ENCODE data around the gene KIAA1755. TPM values are rescaled to one million over a fixed set of nuclear protein-coding genes. Genes with fewer than 3 reads are reported as not detected.

KIAA1755 gene, protein sequence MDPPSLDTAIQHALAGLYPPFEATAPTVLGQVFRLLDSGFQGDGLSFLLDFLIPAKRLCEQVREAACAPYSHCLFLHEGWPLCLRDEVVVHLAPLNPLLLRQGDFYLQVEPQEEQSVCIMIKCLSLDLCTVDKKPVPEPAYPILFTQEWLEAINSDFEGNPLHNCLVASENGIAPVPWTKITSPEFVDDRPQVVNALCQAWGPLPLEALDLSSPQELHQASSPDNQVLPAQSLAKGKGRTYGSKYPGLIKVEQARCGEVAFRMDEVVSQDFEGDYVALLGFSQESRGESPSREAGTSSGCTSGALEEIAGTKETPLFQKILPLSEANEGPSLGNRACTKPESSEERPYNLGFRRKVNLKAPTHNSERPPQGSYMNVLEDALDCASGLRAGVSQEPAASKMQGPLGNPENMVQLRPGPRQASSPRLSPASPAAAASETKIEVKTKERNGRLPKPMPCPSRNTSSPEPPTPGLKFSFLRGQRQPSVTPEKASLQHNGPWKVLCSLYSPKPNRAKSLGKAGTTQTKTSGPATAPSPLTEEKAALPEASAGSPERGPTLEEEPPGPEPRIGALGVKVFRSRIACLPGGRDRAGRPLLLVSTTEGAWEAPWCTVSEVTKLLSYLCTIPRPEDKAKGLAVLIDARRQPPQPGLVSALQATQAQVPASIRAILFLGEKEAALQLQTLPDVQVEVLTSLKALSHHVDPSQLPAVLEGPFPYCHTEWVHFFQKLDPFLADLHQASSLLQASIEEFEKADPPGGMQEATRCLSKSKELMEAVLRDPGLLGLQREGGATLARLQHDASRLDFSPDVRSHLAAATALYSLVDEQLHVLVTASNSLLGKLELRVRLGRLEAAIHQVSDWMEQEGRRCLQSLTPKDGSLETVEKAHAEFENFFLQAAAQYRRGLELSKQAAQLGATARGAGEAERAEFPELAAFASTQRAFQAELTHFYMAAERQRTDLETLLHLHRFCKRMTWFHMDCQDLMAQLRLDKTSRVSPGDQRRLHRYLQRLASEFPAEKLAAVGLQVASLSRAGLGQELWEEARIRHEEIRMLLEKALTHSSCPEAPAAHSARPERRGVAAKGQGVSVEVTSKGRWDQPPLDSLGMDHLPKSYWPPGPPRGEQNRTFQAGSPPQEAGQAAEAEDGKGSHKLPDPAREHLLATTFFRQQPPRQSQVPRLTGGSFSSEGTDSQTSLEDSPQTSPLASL
- 1 to 10 TPM; 3.1 to 4.2 TPM for total RNA-seq

DNA sequence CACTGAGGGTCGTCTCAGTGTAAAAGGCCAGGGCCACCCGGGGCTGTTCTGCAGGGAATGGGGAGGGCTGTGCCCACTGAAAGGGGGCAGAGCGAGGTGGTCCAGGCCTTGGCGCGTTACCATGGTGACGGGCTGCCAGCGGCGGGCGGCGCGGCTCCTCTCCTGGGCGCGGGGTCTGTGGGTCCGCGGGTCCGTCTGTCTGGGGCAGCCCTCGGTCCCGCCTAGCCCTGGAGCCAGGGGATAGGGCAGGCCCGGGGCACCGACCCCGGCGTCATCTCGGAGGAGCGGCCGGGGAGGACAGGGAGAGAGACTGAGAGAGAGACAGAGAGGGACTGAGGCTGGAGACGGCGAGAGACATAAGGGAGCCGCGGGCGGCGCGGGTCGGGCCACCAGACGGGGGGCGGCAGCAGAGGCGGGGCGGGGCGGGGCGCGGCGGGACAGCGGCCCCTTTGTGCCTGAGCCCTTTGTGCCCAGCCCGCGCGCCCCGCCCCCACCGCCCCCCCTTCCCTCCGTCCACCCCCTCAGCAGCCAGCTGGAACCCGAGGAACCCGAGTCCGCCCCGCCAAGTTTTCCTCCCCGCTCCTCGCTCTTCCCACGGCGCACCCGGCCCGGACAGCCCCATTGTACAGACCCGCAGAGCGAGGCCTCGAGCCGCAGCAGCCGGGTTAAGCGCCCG is at the start of gene KIAA1755:
KIAA1755 (minus strand) TSS at position 358 of the 676 bp plus-strand sequence; CDS start at position 123, 235 bp downstream.
- TF ChIP-seq, protein P1, sequence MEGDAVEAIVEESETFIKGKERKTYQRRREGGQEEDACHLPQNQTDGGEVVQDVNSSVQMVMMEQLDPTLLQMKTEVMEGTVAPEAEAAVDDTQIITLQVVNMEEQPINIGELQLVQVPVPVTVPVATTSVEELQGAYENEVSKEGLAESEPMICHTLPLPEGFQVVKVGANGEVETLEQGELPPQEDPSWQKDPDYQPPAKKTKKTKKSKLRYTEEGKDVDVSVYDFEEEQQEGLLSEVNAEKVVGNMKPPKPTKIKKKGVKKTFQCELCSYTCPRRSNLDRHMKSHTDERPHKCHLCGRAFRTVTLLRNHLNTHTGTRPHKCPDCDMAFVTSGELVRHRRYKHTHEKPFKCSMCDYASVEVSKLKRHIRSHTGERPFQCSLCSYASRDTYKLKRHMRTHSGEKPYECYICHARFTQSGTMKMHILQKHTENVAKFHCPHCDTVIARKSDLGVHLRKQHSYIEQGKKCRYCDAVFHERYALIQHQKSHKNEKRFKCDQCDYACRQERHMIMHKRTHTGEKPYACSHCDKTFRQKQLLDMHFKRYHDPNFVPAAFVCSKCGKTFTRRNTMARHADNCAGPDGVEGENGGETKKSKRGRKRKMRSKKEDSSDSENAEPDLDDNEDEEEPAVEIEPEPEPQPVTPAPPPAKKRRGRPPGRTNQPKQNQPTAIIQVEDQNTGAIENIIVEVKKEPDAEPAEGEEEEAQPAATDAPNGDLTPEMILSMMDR (IDR thresholded peaks at IDR 0.05): no peak
- peaks cover 0 to 9% of the 10 kb centered on the region in 2 donors for H3K4me1 ChIP-seq
- H3K36me3 ChIP-seq: no peaks in the 10 kb centered on the region
- DNase-seq (ENCODE audit: low spot score): no peak
- peak within 1 kb of the TSS; percentile 75 to 80 for H3K27ac ChIP-seq
- H3K27me3 ChIP-seq: peaks cover 0 to 6% of the 10 kb centered on the region in 2 donors
- no peaks in the 10 kb centered on the region for H3K9me3 ChIP-seq
- H3K4me3 ChIP-seq: peak within 1 kb of the TSS; percentile 30 to 54

DNA sequence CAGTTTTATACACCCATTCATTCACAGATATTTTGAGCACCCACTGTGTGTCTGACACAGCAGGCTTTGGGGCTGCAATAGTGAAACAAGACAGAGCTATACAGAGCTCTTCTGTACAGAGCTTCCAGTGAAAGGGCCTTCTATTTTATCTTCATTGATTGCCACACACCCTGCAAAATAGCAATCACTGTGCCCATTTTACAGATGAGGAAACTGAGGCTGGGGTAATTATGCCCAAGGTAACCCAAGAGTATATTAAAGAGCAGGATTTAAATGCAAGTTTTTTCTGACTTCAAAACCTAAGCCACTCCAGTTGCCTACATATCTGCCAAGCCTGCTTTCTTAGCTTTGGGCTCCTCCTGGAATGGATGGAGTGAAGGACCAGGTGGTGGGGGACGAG is 47.9 kb upstream of the KIAA1755 start:
- H3K36me3 ChIP-seq: no peaks in the 10 kb centered on the region
- H3K27ac ChIP-seq: no peak overlapping the region
- H3K9me3 ChIP-seq: no peaks in the 10 kb centered on the region
- no peaks in the 10 kb centered on the region for H3K27me3 ChIP-seq
- no peaks in the 10 kb centered on the region for H3K4me1 ChIP-seq
- no peak overlapping the region for H3K4me3 ChIP-seq
- TF ChIP-seq, protein P1 (IDR thresholded peaks at IDR 0.05): no peak
- no peak for DNase-seq (ENCODE audit: low spot score)

DNA sequence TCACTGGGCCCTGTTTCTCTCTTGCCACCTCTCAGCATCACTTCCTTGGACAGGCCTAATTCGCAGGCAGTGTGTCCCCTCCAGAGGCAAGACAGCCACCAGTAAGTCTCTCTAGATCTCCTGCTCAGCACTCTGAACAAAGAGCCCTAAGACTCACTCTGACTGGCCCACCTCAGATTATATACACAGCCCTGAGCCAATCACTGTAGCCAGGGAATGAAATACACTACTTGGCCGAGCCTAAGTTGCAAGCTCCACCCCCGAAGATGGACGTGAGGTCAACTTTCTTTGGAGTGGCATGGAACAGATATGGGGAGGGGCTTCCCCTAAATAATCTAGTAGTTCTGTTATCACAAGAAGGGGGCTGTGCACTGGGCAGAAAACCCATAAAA is 47.5 kb upstream of the KIAA1755 start:
- H3K27me3 ChIP-seq: no peaks in the 10 kb centered on the region
- no peaks in the 10 kb centered on the region for H3K36me3 ChIP-seq
- no peak for DNase-seq (ENCODE audit: low spot score)
- H3K9me3 ChIP-seq: no peaks in the 10 kb centered on the region
- no peak overlapping the region for H3K4me3 ChIP-seq
- H3K27ac ChIP-seq: no peak overlapping the region
- TF ChIP-seq, protein P1 (IDR thresholded peaks at IDR 0.05): no peak
- H3K4me1 ChIP-seq: no peaks in the 10 kb centered on the region

DNA sequence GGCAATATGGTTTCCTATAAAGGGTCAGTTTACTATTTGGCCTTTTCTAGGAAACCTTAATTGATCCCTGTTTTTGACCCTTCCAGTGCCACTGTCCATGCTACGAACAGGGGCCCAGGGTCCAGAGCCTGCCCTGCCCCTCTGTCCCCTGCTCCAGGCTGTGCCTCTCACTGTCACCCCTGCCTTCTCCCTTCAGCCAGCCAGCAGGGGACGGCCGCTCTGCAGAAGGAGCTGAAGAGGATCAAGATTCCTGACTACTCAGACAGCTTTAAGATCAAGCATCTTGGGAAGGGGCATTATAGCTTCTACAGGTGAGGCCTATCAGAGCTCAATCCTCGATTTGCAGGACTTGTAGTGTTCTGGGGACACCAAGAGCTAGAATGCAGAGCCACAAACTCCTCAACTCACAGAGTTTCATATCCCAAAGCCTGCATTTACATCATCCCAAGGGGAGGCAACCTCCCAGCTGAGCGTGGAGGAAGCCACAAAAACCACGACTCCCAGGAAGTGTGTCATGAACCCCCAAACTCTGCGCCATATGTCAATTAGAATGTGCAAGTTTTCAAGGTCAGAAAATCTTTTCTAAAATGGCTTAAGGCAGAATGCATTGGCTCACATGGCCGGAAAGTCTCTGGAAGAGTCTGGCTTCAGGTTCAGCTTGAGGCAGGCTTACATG is 47.0 kb upstream of the KIAA1755 start:
- Histone ChIP-seq H3K4me1 (no peaks in the 10 kb centered on the region), H3K4me3 (no peak overlapping the region), H3K27ac (no peak overlapping the region), H3K27me3 (no peaks in the 10 kb centered on the region), H3K36me3 (no peaks in the 10 kb centered on the region), H3K9me3 (no peaks in the 10 kb centered on the region)
- DNase-seq (ENCODE audit: low spot score): no peak
- TF ChIP-seq, protein P1 (IDR thresholded peaks at IDR 0.05): no peak

DNA sequence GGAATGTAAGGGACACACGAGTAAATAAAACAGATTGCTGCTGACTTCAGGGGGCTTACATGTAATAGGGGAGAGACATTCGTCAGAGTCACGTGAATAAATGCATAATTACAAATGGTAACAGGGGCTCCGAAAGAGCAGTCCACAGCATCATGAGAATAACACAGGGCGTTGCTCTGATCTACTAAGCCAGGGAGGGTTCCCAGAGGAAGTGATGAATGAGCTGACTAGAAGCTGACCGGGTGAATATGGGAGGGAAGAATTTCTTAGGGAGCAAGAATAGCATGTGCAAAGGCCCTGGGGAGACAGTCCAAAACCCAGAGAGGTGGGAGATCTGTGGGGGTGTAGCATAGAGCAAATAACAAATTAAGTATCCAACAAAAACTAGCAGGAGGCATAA is 45.8 kb upstream of the KIAA1755 start:
- no peaks in the 10 kb centered on the region for H3K36me3 ChIP-seq
- TF ChIP-seq, protein P1 (IDR thresholded peaks at IDR 0.05): no peak
- H3K4me3 ChIP-seq: no peak overlapping the region
- H3K27me3 ChIP-seq: no peaks in the 10 kb centered on the region
- H3K27ac ChIP-seq: no peak overlapping the region
- H3K4me1 ChIP-seq: no peaks in the 10 kb centered on the region
- no peak for DNase-seq (ENCODE audit: low spot score)
- no peaks in the 10 kb centered on the region for H3K9me3 ChIP-seq

All from right atrium auricular region (tissue), 2 donors.